ENCODE measurements around the gene CCDC154.

Gene CCDC154

GRCh38 chr16:1389762-1390161 lies 54.6 kb downstream of the CCDC154 start:
- no peak for DNase-seq (ENCODE audit: low read depth)

DNA sequence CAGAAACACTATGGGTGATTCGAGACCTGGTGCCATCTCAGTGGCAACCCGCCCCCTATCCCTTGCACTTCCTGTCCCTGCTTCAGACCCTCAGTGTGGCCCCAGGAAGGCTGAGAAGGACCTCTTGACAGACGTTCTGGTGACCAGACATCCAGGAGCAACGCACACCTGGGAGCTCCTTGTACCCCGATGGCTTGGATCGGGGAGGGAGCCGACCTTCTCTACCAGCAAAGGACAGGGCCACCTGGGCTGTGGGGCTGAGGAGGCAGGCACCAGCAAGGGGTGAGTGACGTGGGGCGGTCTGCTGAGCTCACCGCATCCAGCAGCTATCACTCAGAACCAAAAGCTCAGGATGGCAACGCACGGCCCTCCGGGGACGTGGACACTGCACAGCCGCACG lies 57.0 kb downstream of the CCDC154 start:
- DNase-seq (ENCODE audit: low read depth) = no peak

- no peak for DNase-seq (ENCODE audit: low read depth)
These were observed 59.1 kb downstream of the CCDC154 start for GRCh38 chr16:1385232-1385631.

All from HS-27A (cell line).